Measurements from ENCODE around the gene IGF1R. TPM values are rescaled to one million over a fixed set of nuclear protein-coding genes. Genes with fewer than 3 reads are reported as not detected.

IGF1R gene
- total RNA-seq, 1 experiment from 2014 or later, result 87.9 TPM

DNA sequence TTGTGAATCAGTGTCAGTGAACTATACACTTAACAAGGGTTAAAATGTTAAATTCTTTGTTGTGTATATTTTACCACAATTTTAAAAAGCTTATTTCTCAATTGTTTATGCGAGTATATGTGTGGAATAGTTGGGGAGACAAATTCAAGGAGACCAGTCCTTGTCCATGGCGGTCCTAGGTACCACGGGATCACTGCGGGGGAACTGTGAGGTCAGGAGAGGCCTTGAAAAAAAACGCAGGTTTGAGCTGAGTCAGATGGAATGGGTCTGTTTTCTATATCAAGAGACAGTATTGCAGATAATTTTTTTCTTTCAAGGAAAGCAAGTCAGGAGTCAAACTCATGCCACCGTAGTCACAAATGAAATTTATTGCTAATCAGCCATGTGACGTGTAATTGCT, 18.5 kb downstream of the IGF1R start:
- no peak for DNase-seq (ENCODE audit: low read depth)
- in situ Hi-C loops (cut with HindIII; ENCODE audit: low pct_unique_long_range_greater_than_20kb, low sequenced_read_pairs), result no loop called here

DNA sequence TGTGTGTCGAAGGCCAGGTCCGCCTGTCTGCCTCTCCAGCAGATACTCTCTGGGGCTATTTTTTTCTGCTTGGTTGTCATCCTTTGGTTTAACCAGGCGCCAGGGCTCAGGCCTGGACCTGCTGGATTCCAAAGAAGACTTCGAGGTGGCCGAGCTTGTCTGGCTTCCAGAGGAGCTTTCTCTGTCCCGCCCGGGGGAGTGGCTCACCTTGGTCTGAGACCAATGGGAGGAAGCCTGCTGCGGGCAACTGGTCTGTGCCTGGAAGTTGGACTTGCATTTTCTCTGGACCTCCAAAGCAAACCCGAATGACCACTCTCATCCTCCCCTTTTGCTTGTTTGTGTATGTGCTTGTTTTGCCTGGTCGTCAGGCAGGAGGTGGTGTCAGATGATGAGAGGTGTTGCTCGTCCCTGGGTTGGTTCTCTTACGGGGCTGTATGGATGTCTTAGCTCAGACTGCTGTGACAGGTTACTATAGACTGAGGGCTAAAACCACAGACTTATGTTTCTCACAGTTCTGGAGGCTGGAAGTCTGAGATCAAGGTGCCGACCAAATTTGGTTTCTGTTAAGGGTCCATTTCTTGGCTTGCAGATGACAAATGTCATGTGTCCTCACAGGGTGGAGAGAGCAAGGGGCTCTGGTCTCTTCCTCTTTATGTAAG, 19.3 kb downstream of the IGF1R start:
- in situ Hi-C loops (cut with HindIII; ENCODE audit: low pct_unique_long_range_greater_than_20kb, low sequenced_read_pairs), result no loop called here
- no peak for DNase-seq (ENCODE audit: low read depth)

DNA sequence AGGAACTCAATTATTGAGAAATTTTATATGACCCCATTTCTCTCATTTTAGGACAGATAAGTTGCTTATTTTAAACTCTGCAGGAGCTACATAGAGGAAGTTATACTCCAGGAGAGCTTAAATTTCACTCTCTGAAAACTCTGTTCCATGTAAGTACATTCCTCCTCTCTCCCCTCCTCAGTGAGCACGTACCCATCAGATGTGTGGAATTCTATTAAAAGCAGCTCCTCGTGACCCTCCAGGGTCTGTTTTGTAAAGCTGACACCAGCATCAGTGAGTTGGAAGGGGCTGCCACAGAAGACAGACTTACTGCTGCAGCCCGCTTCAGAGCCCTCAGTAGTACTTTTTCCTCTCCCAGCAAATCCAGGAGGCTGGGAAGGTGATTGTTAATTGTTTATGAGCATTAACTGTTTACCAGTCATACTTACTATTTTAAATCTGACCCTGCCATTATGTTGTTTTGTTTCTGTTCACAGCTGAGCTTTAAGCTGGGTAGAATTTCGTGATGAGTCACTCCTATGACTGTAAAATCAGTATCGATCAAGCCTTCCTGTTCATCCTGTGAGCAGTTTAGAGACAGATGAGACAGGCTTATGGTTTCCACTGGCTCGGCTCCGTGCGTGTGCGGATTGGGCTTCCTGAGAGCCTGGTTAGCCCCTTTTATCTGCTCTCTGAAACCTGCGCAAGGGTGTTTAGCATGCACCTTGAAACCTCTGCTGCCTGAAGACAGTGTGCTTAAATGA, 20.4 kb downstream of the IGF1R start:
- in situ Hi-C loops (cut with HindIII; ENCODE audit: low pct_unique_long_range_greater_than_20kb, low sequenced_read_pairs), result no loop called here

DNA sequence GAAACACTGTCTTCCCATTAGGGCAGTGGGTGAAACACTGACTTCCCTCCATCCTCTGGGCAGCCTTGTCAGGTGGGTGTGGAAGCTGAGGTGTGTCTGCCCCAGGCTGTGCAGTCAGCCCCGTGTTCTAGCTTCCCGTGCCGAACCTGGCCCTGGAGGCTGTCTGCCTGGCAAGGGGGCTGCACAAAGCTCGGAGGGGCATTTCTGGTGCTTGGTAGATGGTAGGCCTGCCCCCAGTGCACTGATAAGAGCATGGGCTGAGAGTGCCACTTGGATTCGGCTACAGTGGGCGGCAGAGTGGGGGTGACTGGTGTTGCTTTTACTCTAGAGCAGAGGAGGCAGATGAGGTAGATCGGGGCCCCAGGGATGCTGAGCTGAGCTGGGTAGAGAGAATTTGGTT, 21.3 kb downstream of the IGF1R start:
- in situ Hi-C loops (cut with HindIII; ENCODE audit: low pct_unique_long_range_greater_than_20kb, low sequenced_read_pairs), result no loop called here
- DNase-seq (ENCODE audit: low read depth), result no peak

More for the DNA sequence above, 20.4 kb downstream of the IGF1R start:
- no peak for DNase-seq (ENCODE audit: low read depth)

DNA sequence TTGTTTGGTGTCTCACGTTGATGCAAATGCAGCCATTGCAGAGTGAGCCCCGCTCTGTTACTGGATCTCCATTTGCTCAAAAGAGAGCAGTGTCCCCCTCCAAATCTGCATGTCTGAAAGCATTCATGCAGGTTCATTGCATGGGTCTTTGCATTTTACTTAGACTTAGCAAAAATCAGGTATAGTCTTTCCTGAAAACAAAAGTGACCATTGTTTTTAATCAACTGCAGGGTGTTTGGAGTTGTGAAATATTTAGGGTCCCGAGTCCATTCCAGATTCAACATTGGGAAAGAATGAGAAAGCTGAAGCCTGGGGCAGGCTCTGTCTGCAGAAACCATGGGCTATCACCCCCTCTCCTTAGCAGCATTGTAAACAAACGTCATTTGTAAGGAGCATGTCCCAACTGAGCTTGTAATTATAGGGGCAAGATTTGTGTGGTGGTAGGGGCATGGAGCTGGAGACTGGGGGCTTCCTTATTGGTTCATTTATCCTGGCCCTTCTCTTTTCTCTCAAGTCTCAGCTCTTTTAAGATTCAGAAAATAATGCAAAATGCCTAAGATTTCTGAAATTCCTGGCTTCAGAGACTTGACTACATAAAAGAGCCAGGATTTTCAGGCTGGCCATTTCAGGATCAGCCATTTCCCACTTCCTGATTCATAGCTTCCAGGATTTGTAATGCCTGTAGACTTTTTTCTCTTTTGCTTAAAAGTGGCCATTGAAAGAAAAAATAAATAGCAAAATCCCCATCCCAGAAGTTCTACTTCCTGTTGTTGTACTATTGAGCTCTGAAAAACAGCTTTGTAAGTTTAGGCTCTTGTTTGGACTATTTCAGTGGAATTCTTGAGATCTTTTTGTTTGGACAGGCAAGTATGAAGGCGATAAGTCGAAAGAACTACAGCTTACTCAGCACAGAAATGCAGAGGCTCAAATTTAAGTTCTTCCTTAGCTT, 23.0 kb downstream of the IGF1R start:
- DNase-seq (ENCODE audit: low read depth), result no peak
- in situ Hi-C loops (cut with HindIII; ENCODE audit: low pct_unique_long_range_greater_than_20kb, low sequenced_read_pairs), result no loop called here

DNA sequence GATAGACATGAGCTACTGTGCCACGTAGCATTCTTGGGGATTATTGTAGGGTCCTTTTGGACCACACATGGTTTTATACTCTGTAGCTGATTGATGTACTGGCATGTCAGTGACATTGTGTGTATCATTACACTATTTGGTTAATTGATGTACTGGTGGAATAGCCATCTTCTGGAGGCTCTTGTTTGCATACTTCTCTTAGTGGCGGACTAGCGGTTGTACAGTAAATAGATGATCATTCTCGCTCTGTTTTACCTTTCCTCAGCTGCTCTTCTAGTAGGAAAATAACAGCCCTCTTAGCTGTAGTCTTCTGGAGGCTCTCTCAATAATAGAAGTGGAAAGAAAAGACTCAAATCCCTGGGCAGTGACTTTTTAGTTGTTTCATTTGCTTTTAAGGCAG, 24.8 kb downstream of the IGF1R start:
- in situ Hi-C loops (cut with HindIII; ENCODE audit: low pct_unique_long_range_greater_than_20kb, low sequenced_read_pairs), result no loop called here
- DNase-seq (ENCODE audit: low read depth), result no peak

DNA sequence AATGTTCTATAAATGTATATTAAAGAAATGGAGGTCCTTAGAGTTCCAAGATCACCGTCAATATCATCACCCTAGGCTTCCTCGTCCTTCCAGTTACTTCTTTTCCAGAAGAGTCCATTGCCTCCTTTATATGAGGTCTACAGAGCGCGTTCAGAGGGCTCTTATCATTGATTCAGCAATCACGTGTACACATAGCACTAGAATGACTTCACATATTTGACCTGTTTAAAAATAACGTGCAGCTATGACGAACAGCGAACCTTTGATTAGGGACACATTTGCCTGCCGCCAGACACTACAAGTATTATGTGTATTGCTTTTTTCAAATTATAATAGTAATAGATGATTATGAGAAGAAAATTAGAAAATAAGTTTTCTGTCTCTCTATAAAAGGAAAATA, 26.0 kb downstream of the IGF1R start:
- in situ Hi-C loops (cut with HindIII; ENCODE audit: low pct_unique_long_range_greater_than_20kb, low sequenced_read_pairs), result no loop called here
- DNase-seq (ENCODE audit: low read depth), result no peak

DNA sequence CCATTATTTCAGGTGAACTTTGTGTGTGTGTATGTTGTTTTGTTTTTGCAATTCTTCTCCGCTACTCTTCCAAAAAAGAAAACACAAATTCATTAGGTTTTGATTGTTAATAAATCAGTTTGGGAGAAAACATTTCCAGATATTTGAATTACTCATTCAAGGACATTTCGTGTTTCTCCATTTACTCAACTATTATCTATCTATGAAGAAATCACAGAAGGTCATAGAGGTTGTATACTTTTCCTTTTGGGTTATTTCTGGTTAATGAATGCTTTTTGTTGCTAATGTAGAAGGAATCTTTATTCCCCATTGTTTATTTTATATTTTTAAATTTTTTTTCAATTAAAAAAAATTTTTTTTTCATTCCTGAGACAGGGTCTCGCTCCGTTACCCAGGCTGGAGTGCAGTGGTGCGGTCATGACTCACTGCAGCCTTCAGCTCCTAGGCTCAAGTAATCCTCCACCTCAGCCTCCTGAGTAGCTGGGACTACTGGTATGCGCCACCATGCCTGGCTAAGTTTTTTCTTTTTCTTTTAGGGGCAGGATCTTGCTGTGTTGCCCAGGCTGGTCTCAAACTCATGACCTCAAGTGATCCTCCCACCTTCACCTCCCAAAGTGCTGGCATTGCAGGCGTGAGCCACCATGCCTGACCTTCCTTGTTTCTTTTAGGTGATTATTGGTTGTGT, 28.4 kb downstream of the IGF1R start:
- DNase-seq (ENCODE audit: low read depth), result peak; percentile 34
- in situ Hi-C loops (cut with HindIII; ENCODE audit: low pct_unique_long_range_greater_than_20kb, low sequenced_read_pairs), result no loop called here

DNA sequence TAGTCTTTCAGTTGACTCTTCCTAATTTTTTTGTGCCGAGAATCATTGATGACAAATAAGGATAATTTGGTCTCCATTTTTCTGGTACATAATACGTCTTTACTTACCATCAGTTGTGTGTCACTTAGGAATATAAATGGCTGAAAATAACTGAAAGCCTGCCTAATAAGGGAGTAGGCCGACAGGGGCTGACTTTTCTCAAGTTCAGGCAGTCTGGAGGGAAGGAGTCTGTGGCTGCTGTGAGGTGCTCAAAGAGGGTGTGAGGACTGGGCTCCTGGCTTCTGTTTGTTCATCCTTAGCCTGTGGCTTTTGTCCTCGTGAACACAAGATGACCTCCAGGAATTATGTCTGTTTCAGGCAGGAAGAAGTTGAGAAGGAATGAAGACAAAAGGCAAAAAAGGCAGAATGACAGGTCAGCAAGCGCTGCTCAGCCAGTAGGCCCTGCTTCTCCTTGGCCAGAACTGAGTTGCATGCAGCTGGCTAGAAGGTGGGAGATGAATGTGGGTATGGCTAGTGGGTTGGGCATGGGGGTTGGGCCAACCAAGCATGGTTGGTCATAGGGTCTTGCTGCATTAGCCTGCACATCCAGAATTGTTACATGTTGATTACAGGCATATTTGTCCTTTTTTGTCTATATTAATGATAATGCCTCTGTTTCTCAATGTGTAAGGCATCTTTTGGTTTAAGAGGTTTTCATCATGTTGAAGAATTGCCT, 29.2 kb downstream of the IGF1R start:
- in situ Hi-C loops (cut with HindIII; ENCODE audit: low pct_unique_long_range_greater_than_20kb, low sequenced_read_pairs), result no loop called here
- DNase-seq (ENCODE audit: low read depth), result no peak

DNA sequence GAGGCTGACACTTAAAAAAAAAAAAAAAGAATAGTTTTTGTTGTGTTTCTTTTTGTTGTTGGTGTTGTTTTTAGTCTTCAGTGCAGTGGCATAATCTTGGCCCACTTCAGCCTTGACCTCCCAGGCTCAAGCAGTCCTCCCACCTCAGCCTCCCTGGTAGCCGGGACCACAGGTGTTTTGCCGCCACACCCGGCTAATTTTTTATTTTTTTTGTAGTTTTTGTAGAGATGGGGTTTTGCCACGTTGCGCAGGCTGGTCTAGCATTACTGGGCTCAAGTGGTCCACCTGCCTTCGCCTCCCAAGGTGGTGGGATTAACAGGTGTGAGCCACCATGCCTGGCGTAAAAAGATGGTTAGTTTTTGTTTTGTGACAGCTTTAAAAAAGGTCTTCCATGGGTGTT, 30.1 kb downstream of the IGF1R start:
- no peak for DNase-seq (ENCODE audit: low read depth)
- in situ Hi-C loops (cut with HindIII; ENCODE audit: low pct_unique_long_range_greater_than_20kb, low sequenced_read_pairs), result no loop called here

DNA sequence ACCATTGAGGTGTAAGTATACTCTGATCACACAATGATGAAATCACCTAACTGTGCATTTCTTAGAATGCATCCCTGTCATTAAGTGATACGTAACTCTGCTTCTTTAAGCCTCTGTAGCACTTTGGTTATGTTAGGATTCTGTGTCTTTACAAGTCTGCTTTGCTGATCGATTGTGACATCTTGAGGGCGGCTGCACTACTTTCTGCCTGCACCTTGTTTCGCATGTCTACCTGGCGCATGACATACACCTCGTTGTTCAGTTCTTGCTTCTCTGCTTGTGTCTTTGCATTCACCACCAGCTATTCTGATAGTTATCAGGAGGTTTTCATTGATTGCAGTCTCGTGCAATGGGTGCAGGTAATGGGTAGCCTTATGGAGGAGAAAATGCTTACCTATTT, 32.7 kb downstream of the IGF1R start:
- DNase-seq (ENCODE audit: low read depth), result no peak
- in situ Hi-C loops (cut with HindIII; ENCODE audit: low pct_unique_long_range_greater_than_20kb, low sequenced_read_pairs), result no loop called here

DNA sequence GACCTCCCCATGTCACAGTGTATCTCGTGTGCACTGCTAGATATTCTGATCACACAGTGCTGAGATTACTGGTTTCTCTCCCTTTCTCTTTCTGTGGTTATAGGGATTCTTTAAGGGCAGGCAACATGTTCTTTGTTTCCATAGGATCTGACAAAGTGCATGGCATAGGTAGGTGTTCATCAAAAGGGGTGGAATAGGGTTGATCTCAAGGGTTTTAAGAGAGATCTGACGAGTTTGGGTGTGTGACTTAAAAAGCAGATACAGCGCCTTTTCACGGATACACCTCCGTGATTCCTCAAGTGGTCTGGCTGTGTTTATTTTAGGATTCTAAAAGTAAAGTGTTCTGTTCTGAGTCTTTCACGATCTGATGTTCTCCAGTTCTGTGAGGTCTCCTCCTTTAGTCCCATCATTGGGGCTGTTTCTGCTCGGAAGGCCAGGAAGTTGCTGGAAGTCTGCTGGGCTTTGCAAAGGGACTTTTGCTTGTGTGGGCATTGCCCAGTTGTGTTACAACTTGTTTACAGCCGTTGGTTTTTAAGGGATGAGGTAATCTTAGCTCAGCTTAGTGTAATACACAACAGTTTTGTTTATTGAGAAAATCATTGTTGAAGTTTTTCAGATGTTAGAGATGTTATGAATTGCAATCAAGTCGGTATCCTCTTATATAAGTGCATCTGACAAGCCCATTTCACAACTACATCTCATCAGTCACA, 34.8 kb downstream of the IGF1R start:
- no peak for DNase-seq (ENCODE audit: low read depth)
- in situ Hi-C loops (cut with HindIII; ENCODE audit: low pct_unique_long_range_greater_than_20kb, low sequenced_read_pairs), result no loop called here

DNA sequence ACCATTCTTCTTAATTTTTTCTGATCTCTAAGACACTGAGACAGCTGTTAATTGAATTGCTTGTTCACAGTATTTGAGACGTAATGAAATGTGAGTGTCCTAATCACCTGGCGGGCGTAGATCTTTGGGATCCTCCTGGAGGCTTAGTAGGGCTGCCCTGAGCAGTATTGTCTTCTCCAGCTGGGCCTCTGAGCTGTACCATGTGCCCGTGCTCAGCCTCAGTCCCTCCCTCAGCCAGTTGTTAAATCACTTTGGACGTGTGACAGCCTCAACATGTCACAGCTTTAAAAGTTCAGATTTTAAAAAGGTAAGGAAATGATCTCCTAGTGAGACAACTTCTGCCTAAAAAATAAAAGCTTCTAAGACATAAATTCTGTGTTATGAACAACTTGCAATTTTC, 35.5 kb downstream of the IGF1R start:
- in situ Hi-C loops (cut with HindIII; ENCODE audit: low pct_unique_long_range_greater_than_20kb, low sequenced_read_pairs), result no loop called here

DNA sequence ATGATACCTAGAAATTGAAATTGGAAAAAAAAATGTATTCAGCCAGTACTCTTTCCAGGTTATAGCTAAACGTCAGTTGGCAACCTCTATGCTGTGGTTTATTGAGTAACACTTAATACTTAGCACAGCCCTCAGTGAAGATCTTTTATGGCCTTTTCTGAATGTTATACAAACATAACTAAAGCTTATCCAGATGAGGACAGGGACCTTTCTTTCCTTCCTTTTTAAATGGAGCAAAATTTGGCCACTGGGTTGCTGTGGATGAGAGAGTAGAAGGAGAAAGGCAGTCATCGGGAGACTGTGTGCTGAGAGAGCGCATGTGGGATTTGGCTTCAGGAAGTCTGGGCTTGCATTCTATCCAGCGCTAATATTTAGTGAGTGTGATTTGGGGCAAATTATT, 36.1 kb downstream of the IGF1R start:
- in situ Hi-C loops (cut with HindIII; ENCODE audit: low pct_unique_long_range_greater_than_20kb, low sequenced_read_pairs), result no loop called here
- DNase-seq (ENCODE audit: low read depth), result no peak

More for the DNA sequence above, 35.5 kb downstream of the IGF1R start:
- no peak for DNase-seq (ENCODE audit: low read depth)

DNA sequence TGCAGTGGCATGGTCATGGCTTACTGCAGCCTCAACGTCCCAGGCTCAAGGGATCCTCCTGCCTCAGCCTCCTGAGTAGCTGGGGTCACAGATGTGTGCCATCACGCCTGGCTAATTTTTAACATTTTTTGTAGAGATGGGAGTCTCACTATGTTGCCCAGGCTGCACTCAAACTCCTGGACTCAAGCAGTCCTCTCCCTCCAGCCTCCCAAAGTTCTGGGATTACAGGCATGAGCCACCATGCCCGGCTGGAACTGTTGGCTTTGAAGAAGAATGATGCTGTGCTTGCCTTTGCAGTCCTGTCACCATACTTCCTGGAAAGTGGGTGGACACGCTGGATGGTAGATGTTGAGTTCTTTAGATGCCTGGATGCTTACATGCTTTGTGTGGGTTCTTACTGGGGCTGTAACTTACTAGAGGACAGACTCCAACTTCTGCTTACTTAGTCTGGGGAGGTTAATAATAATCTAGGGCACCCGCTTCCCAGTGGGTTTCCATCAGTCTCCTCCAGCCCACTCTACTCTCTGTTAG, 36.7 kb downstream of the IGF1R start:
- DNase-seq (ENCODE audit: low read depth), result no peak
- in situ Hi-C loops (cut with HindIII; ENCODE audit: low pct_unique_long_range_greater_than_20kb, low sequenced_read_pairs), result no loop called here

DNA sequence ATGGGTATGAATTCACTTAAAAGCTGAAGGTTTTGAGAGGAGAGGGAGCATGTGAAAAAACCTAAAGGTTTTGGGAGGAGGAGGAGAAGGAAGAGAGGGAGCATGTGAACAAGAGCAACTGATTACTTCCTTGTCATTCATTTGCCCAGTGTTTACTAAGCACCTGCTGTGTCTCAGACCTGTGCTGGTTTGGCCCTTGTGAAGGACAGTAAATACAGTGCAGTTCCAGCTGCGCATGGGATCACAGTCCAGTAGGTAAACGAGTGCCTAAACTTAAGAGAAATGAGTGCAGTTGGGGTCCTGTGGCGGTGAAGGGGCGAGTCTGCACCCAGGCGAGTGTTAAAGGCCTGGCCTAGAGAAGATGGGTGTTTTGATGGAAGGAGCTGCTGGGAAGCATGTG, 38.6 kb downstream of the IGF1R start:
- in situ Hi-C loops (cut with HindIII; ENCODE audit: low pct_unique_long_range_greater_than_20kb, low sequenced_read_pairs), result no loop called here
- DNase-seq (ENCODE audit: low read depth), result no peak

DNA sequence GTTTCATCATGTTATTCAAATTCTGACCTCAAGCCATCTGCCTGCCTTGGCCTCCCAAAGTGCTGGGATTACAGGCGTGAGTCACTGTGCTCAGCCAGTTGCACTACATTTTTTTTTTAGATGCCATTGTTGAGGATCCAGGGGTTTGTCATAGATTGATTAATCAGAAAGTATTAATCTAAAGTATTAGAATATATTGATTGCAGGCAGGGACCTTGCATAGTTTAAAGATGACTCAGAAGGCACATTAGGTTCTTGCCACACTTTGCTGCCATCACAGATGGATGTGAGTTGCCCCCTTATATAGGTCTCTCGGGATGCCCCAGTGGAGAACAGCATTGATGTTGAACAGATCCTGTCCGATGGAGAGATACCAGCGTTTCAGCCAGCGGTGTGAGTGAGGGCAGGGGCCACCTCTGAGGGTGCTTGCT, 41.1 kb downstream of the IGF1R start:
- in situ Hi-C loops (cut with HindIII; ENCODE audit: low pct_unique_long_range_greater_than_20kb, low sequenced_read_pairs), result no loop called here

More for the DNA sequence above, 41.1 kb downstream of the IGF1R start:
- no peak for DNase-seq (ENCODE audit: low read depth)

Measured in Caki2 (cell line).